GM12873 (cell line): Measurements from ENCODE around the gene SOCS2.
A peak's percentile ranks its signal among the peaks of the same experiment; 100 is the strongest.

Experiments used
- CTCF ChIP-seq: IDR thresholded peaks from 2 replicates; pipeline ENCODE4 v1.5.1; 2012; ENCODE audit warnings: low read depth, mild to moderate bottlenecking, moderate library complexity, low read length, control low read depth; ENCODE audit not compliant: insufficient read depth; ENCODE audit errors: missing control alignments

The SOCS2 gene

GRCh38 chr12:93536766-93537488 lies 35.5 kb upstream of the SOCS2 start:
- TF ChIP-seq CTCF: no peak

DNA sequence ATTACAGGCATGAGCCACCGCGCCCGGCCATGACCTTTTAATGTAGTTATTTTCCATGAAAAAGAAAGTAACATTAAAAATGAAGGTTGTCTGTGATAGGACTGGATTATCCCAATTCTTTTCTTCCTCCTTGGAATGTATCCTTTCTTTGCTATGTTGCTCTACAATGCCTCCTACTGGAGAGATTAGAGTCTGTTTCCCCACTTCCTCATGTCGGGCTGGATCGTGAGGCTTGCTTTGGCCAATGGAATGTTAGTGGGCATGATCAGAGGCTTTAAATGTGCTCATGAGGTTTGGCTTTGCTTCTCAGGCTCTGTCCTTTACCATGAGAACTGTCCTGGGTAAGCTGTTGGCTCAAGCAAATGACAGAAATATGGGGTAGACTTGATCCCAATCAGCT lies 34.7 kb upstream of the SOCS2 start:
- peak; percentile 42 for TF ChIP-seq CTCF

GRCh38 chr12:93539821-93540220 lies 32.7 kb upstream of the SOCS2 start:
- TF ChIP-seq CTCF: no peak

DNA sequence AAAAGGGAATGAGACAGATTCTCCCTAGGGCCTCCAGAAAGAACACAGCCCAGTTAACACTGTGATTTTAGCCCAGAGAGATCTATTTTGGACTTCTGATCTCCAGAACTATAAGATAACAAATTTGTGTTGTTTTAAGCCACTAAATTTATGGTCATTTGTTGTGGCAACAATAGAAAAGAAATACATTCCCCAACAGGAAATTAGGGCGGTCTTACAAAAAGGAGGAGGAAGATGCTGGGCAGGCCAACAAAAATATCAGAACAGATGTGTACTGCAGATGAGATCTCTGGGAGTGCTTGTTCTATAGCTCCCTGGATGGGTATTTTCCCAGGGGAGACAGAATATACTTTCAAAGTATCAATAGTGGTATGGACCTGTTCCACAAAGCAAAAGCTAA lies 32.0 kb upstream of the SOCS2 start:
- TF ChIP-seq CTCF: no peak

DNA sequence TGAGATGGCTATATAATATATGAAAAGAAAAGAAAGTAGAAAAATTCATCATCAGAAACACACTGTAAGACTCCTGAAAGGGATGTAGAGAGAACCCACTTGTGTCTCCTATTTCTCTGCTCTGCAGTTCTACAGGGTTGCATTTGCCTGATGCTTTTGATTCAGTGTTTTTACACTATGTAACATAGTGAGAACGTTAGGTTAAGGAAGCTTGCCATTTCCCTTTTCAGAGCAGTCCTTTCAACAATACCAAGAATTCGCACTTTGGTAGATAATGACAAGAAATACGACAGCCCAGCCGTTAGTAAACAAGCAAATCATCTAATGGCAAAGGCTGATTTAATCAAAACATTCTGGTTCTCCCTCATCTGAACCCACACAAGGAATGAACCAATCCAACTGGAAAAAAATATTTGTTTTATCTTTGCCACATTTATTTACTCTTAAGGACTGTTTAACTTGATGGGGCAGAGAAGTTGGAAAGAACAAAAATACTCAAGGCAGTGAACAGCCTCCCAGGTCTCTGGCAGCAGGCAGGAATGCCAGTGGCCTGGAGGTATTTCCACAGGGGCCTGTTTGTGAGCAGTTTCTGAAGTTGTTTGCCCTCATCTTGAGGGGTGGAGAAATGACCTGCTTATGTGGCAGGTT lies 30.8 kb upstream of the SOCS2 start:
- no peak for TF ChIP-seq CTCF

DNA sequence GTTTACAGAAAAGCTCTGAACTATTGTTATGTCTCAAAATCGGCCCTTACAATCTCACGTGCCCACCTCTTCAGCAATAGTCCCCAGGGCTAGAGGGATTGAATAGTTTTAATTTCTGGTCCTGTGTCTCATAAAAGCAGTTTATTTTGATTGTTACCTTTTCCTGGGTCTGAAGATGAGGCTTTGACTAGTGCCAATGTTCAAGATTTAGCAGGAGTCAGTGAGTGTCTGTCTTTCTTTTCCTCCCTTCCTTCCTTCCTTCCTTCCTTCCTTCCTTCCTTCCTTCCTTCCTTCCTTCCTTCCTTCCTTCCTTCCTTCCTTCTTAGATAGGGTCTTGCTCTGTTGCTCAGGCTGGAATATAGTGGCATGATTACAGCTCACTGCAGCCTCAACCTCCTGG lies 24.7 kb upstream of the SOCS2 start:
- no peak for TF ChIP-seq CTCF

DNA sequence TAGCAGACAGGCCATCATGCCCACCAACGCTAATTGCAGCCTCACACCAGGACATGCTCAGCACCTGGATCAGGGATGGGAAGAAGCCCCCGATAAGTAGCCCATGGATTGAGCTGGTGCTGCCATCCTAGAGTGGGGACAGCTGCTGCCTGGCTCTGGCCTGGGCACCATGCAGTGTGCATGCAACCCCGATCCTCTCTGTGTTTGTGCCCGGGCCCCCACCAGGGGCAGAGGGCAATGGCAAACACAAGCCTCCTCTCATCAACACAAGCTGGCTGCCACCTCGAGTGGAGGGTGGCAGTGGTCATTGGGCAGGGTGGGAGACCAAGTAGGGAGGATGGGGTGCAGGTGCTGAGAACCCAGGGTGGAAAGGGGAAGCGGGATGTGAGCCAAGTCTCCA lies 23.3 kb upstream of the SOCS2 start:
- no peak for TF ChIP-seq CTCF
